HTERT RPE-1 (cell line): ENCODE results near the gene OASL.
"Not testable (repeated sequence)": the region's sequence is repeated elsewhere in the genome, so short reads cannot be mapped to it uniquely, and the experiment has no call there.

Experiments
- in situ Hi-C: fragments of 300-500 bp; cut with MboI; formaldehyde crosslinking; loops from 4 replicates; pipeline ENCODE4 v1.14.3; 2020; ENCODE audit warnings: low sequenced_read_pairs

OASL gene

DNA sequence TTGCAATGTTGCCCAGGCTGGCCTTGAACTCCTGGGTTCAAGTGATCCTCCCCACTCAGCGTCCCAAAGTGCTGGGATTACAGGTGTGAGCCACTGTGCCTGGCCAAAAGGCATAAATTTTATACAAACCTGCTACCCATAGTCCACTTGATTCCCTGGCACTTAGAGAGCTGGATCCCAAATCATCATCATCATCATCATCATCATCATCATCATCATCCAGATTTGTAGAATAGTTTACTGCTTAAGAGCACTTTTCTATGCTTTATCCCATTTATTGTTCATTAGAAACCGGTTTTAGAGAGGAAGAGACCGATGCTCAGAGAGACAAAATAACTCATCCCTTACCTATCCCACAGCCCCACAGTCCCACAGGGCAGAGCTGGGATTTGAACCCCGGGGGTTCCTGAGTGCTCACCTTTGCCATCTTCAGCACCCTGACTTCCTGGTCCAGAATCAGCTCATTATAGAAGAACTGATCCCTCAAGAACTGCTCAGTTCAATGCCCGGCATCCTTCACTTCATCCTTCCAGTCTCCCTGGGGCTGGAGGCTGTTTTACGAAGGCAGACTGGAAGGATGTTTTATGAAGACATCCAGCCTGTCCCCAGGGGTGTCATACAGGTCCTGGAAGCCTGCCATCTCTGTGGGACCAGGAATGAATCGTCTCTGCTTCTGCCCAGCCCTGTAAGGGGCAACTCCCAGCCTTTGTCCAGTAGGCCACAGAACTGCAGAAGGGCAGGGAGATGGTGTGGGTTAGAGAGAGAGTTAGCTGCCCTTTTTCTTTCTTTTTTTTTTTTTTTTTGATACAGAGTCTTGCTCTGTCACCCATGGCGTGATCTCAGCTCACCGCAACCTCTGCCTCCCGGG lies 20.2 kb upstream of the OASL start:
- in situ Hi-C loops, result no loop called here

DNA sequence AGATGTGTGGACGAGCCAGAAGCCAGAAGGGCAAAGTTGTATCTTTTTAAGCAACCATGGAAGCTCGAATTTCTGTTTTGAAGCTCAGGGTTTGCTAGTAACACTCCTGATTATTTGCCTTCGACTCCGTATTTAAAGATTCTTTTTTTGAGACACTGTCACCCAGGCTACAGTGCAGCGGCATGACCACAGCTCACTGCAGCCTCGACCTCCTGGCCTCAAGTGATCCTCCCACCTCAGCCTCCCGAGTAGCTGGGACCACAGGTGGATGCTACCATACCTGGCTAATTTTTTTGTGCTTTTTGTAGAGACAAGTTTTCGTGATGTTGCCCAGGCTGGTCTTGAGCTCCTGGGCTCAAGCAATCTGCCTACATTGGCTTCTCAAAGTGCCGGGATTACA lies 18.7 kb upstream of the OASL start:
- in situ Hi-C loops, result no loop called here

DNA sequence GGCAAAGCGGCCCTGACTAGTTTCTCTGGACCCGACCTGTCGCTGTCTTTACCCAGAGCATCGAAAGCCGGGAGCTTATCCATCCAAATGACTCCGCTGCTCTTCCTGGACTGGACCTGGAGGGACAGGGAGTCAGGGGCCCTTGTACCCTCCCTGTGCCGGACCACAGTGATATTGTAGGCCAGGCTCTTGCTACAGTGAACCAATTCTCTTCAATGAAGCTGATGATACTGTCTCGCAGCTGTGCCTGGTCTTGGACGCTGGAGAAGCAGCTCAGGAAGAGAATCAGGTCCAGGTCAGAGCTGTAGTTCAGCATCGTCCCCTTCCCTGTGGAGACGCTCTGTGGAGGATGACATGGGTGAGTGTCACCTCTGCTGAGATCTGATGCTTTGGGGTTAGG lies 14.7 kb upstream of the OASL start:
- in situ Hi-C loops, result no loop called here

DNA sequence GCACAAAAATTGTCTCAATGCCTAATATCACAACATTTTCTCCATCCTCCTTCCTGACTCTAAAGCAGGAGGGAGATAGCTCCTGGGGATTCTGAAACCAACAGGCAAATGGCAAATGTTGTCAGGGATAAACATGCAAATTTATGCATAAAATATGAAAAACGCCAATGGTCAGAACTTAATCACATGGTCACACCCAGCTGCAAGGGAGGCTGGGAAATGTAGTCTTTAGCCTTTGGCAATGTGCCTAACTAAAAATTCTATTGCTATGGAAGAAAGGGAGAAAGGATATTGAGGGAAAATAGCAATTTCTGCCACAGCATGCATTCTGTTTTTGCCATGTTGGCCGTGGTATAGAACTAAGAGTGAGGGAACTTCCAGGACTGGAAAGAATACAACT lies 11.7 kb upstream of the OASL start:
- in situ Hi-C loops, result no loop called here

DNA sequence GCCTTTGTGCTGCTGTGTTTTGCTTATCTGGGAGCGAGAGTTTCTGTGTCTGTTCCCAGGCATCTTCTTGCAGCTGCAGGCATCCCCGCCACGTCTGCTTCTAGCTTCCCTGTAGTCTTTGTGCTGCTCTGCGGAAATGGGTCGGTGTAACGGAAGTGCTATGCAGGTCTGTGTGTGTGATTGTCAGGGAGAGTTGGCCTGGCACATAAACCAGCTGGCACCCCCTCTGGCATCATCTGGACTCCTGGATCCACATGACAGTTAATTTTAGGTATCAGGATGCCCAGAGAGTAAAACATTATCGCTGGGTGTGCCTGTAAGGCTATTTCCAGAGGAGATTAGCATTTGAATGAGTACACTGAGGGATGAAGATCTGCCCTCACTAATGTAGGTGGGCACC lies 9.4 kb upstream of the OASL start:
- in situ Hi-C loops, result no loop called here

DNA sequence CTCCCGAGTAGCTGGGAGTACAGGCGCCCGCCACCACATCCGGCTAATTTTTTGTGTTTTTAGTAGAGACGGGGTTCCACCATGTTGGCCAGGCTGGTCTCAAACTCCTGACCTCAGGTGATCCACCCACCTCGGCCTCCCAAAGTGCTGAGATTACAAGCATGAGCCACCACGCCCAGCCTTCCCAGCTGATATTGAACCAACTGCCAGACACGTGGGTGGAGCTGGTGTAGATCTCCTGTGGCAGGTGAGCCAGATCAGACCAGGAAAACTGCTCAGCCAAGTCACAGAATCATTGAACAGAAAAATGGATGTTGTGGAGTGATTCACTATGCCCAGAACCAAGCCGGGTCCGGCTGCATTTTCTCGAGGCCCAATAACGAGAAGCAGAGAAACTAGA lies 8.4 kb upstream of the OASL start:
- in situ Hi-C loops, result not testable (repeated sequence)

DNA sequence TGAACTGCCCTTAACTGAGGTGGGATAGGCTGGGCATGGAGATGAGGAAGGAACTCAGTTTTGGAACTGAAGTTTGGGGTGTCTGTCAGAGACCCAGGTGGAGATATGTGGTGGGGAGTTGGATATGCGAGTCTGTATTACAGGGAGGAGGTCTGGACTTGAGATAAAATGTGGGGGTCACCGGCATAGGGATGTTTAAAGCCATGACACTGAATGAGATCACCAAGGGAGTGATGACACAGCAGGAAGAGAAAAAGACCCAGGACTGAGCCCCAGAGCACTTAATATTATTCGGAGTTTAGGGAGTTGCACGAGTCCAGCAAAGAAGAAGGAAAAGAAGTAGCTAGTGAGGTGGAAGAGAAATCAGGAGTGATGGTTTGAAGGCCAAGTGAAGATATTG lies 4.0 kb upstream of the OASL start:
- in situ Hi-C loops, result no loop called here

DNA sequence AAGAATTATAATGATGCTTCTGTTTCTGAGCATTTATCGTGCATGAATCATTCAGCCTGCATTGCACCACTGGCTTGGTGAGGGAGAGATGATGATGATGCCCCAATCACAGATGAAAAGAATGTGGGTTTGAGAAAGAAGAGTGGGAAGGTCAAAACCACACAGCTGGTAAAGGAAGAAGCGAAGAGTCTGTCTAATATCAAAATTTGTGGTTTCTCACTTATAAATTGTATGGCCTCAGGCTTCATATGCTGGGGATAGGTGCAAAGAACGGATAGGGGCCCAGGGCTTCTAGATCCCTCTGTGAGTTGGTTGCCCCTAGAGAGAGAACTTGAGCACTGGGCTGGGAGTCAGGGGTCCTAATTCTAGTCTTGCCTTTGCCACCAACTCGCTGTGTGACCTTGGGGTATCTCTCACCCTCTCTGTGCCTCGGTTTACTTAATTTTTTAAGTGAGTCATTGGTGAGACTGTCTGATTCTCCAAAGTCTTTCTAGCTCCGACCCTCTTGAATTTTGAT lies 2.2 kb downstream of the OASL start:
- in situ Hi-C loops, result no loop called here

DNA sequence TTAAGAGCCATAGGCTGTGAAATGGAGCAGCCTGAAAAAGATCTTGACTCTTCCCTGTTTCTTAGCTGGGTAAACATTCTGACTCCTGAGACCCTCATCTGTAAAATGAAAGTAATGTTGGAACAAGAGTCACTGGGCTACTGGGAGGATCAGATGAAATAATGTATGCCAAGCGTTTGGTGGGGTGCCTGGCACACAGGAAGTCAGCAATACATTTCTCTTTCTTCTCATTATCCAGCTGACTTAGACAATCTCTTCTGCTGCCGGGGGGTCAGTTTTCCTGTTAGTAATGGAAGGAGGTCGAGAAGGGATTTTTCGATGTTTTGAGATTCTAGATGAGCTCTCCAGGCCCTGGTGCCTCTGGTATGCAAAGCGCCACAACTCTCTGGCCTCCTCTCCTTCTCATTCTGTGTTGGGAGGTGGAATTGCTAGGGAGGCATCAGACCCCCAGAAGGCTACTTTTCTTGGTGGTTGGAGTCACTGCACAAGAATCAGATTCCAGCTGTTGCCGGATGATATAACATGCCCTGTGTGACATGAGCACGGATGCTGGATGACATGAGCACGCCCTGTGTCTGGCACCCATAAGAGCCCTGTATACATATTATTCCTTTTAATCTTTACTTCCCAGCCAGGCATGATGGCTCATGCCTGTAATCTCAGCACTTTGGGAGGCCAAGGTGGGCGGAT lies 4.3 kb downstream of the OASL start:
- in situ Hi-C loops, result no loop called here

DNA sequence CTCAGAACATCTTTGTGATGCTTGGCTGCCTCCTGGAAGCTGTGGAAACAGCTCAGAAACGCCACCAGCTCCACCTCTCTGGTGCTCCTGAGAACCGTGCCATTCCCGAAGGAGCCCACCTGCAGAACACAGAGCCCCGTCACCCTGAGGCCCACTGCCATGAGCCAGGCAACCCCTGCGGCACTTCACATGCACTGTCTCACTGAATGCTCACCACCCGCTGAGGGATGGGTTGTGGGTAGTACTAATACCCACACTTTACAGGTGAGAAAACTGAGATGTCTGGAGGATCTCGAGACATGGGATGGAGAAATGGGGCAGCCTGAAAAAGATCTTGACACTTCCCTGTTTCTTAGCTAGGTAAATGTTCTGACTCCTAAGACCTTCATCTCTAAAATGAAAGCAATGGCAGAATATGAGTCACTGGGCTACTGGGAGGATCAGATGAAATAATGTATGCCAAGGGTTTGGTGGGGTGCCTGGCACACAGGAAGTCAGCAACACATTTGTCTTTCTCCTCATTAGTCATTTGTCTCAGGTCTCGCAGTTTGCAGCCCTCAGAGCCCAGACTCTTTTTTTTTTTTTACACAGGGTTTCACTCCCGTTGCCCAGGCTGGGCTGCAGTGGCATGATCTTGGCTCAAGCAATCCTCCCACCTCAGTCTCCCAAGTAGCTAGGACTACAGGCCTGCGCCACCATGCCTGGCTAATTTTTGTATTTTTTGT lies 5.3 kb downstream of the OASL start:
- in situ Hi-C loops, result no loop called here

DNA sequence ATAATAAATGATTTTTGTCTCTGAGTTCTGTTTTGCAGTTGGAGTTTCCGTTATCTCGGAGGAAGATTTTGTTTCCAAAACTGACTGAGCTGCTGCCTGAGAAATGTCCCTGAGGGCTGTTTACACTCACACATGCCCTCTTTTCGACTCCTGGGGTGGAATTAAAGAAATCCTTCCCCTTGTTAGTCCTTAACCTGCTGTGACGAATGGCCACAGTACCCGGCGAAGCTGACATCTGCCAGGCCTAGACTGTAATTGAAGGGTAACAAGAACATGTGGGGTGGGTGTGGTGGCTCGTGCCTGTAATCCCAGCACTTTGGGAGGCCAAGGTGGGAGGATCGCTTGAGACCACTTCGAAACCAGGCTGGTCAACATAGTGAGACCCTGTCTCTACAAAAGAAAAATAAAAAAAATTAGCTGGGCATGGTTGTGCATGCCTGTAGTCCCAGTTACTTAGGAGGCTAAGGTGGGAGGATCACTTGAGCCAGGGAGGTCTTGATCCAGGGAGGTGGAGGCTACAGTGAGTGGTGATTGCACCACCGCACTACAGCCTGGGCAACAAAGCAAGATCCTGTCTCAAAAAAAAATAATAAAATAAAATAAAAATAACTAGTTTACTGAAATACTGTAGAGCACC lies 8.4 kb downstream of the OASL start:
- in situ Hi-C loops, result no loop called here

DNA sequence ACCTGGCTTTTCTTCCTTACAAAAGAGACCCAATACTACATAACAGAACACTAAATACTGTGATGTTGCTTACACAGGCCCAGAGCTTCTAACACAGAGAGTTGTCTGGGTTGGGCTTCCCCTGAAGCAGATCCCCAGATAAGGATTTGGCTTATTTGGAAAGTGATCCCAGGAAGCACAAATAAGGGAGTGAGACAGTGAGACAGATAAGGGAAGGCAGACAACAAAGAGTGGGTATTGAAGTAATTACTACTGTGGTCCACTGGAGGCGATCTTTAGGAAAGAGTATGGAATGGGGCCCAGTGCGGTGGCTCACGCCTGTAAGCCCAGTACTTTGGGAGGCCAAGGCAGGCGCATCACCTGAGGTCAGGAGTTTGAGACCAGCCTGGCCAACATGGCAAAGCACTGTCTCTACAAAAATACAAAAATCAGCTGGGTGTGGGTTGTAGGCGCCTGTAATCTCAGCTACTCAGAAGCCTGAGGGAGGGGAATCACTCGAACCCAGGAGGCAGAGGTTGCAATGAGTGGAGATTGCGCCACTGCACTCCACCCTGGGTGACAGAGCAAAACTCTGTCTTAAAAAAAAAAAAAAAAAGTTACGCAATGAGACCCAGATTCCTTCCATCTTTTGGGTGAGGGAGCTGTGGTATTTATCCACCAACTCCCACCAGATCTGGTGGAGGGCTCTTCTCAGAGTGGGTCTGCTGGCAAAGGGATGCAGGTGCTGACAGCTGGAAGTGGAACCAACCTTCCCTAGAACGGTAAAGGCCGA lies 12.6 kb downstream of the OASL start:
- in situ Hi-C loops, result no loop called here

DNA sequence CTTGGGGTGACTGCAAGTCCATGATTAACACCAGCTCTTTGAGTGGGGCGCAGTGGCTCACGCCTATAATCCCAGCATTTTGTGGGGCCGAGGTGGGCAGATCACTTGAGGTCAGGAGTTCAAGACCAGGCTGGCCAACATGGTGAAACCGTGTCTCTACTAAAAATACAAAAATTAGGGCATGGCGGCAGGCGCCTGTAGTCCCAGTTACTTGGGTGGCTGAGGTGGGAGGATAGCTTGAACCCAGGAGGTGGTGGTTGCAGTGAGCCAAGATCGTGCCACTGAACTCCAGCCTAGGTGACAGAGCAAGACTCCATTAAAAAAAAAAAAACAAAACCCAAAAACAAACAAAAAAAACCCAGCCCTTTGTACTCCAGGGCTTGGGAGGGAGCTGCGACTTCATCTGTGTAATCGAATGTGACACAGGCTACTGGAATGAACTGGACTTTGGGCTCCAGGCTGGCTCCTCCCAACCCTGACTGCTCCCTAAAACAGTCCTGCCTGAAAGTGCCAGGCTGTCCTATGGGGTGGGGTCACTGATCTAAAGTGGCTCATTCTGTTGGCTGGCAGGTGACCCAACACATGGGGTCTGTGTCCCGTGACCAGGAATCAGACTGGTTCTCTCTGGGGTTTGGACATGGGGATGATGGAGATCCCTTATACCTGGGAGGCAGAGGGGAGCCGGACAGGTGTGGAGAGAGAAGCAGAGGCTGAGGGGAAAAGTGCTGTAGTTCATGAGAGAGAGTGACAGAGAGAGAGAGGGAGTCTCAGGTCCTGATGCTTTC lies 13.4 kb downstream of the OASL start:
- in situ Hi-C loops, result no loop called here

DNA sequence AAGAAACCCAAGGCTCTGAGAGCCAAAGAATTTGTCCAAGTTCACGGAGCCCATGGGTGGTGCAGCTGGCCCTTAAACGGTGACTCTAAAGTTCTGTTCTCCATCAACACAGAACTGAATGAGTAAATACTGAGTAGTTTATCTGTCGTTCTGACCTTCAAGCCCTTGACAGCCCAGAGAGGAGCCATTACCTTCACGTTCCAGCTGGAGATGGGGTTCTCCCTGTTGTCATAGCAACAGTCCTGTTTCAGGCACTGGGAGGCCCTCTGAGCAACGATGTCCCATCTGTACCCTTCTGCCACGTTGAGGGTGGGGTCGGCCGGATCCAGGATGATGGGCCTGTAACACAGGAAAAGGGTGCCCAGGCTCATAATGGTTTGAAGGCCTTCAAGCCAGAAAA lies 15.2 kb downstream of the OASL start:
- in situ Hi-C loops, result no loop called here

DNA sequence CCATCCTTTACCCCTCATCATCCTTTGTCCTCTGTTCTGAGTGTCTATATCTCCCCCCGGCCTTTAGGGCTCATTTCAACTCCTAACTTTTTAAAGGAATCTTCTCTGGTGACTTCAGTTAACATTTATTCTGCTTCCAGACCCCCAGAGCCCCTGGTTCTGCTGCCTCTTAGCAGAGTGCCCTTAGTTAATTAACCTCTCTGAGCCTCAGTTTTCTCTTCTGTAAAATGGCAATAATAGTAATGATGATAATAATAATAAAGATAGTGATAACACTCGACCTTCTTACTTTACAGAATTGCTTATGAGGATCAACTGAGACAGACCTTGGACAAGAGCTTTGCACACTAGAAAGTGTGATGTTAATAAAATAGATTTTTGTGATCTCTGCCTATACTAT lies 16.3 kb downstream of the OASL start:
- in situ Hi-C loops, result no loop called here

DNA sequence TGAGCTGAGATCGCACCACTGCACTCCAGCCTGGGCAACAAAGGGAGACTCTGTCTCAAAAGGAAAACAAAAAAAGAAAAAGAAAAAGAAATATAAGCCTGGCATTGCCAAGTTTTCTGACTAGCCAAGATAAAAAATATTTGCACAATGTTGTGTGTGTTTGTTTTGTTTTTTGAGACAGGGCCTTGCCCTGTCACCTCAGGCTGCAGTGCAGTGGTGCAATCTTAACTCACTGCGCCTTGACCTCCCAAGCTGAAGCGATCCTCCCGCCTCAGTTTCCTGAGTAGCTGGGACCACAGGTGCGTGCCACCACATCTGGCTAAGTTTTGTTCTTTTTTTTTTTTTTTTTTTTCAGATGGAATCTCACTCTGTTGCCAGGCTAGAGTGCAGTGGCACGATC lies 17.3 kb downstream of the OASL start:
- in situ Hi-C loops, result no loop called here

DNA sequence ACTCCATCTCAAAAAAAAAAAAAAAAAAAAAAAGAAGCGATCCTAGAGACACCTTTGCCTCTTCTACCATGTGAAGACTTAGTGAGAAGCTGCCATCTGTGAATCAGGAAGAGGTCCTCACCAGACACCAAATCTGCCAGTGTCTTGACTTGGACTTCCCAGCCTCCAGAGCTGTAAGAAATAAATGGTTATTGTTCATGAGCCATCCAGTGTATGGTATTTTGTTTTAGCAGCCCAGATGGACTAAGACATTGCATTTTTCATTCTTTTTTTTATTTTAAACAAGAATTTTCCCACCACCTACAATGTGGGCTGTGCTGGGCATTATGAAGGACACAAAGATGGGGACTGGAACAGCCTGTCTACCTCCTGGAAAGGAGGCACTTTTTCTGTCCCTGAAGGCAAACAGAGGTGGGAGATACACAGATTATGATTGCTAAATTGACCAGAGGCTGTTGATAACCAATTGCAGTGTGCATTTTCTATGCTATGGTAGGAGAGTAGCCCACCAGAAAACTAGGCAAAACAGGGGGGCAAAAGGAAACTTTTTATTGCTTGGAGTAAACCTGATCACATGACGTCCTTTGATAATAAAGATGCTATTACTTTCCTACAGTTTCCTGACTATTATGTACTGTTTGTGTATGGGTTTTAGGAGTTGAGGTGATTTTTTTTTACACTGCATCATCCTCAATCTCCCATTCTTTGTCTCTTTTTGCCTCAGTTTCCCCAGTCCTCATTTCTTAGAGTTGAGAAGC lies 20.0 kb downstream of the OASL start:
- in situ Hi-C loops, result no loop called here

DNA sequence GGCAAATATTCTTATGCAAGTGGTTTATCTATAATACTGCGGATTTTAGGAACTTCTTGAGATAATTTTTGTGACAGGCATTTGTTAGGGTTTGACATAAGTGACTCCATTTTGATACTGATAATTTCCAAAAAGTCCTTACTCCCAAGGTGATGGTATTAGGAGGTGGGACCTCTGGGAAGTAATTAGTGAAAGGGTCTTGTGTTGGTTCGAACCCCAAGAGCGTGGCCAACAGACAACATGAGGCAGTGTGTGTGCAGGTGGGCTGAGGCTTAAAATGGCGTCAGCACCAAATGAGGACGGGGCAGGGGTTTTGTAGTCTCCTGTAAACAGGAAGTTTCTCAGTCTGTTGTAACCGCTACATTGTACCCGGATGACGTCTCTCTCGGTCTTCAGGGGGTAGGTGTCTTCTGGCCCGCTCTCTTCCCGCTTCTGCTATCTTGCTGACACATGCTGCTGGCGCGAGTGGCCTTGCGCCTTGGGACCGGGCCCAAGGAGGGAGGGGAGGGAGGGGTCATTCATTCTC lies 21.0 kb downstream of the OASL start:
- in situ Hi-C loops, result no loop called here
